PC-9 (cell line): ENCODE data around the gene GID4. TPM values are rescaled to one million over a fixed set of nuclear protein-coding genes. Genes with fewer than 3 reads are reported as not detected.

Experiments used
- BruUV-seq: library from RNA; stranded (reverse); fragments of 400-500 nt; replicated peaks from 2 replicates; lab custom pipeline; 2021; lab: Mats Ljungman, UMichigan
- CTCF ChIA-PET: fragments of 300-600 bp; sonication (Branson Sonifier 250); formaldehyde crosslinking; loops from one replicate; lab custom pipeline; 2022; ENCODE audit warnings: antibody characterized with exemption; lab: Charles Lee
- POLR2A ChIA-PET: fragments of 300-600 bp; sonication (Branson Sonifier 250); formaldehyde crosslinking; loops from one replicate; lab custom pipeline; 2022; ENCODE audit warnings: antibody characterized with exemption; ENCODE audit not compliant: unreplicated experiment; lab: Charles Lee
- DNase-seq, 2 experiments: peaks; one replicate each; pipeline versions ENCODE4 v3.0.0 to v3.0.0-alpha.2; 2015 to 2022; ENCODE audit warnings: mixed read lengths in 1 of 2
- H2AFZ ChIP-seq: fragments of 200-600 bp; sonication (generic); 2 replicates; pipeline ENCODE4 v1.8.1; 2017; ENCODE audit warnings: antibody characterized with exemption
- H3F3A ChIP-seq: fragments of 200-600 bp; sonication (generic); 2 replicates; pipeline ENCODE4 v1.8.1; 2017; ENCODE audit warnings: antibody characterized with exemption, mild to moderate bottlenecking, low read depth; ENCODE audit not compliant: insufficient read depth
- H3K27ac ChIP-seq: fragments of 200-600 bp; sonication (generic); 2 replicates; pipeline ENCODE4 v1.6.1; 2016; ENCODE audit warnings: mixed run types
- H3K27me3 ChIP-seq: fragments of 200-600 bp; sonication (generic); 2 replicates; pipeline ENCODE4 v1.6.1; 2016; ENCODE audit warnings: low read depth, mixed run types; ENCODE audit not compliant: insufficient read depth
- H3K36me3 ChIP-seq: fragments of 200-600 bp; sonication (generic); 2 replicates; pipeline ENCODE4 v1.6.1; 2016; ENCODE audit warnings: low read depth, mixed run types
- H3K4me1 ChIP-seq: fragments of 200-600 bp; sonication (generic); replicated peaks from 2 replicates; pipeline ENCODE4 v1.6.1; 2016; ENCODE audit warnings: mixed run types; ENCODE audit not compliant: insufficient read depth
- H3K4me2 ChIP-seq: fragments of 200-600 bp; sonication (generic); 2 replicates; pipeline ENCODE4 v1.6.1; 2017; ENCODE audit warnings: mixed run types
- H3K4me3 ChIP-seq: fragments of 200-600 bp; sonication (generic); 2 replicates; pipeline ENCODE4 v1.6.1; 2016; ENCODE audit warnings: mixed run types
- H3K79me2 ChIP-seq: fragments of 200-600 bp; sonication (generic); 2 replicates; pipeline ENCODE4 v1.6.1; 2017; ENCODE audit warnings: low read depth, mixed run types
- H3K9me2 ChIP-seq: fragments of 200-600 bp; sonication (generic); 2 replicates; pipeline ENCODE4 v1.8.1; 2017; ENCODE audit warnings: mild to moderate bottlenecking; ENCODE audit not compliant: insufficient read depth
- H3K9me3 ChIP-seq: fragments of 200-600 bp; sonication (generic); 2 replicates; pipeline ENCODE4 v1.8.1; 2016; ENCODE audit warnings: low read depth; ENCODE audit not compliant: insufficient read depth
- H4K20me1 ChIP-seq: fragments of 200-600 bp; sonication (generic); 2 replicates; pipeline ENCODE4 v1.8.1; 2017; ENCODE audit not compliant: insufficient read depth
- EZH2 ChIP-seq: fragments of 200-600 bp; sonication (generic); IDR thresholded peaks from 2 replicates; pipeline ENCODE4 v1.8.0; 2017; ENCODE audit warnings: antibody characterized with exemption, low read depth
- intact Hi-C: fragments of 100-400 bp; cut with micrococcal nuclease; formaldehyde crosslinking; loops from one replicate; pipeline ENCODE4 v1.10.0; 2022; ENCODE audit not compliant: unreplicated experiment
- total RNA-seq: library from RNA; stranded (reverse); gene quantifications from 2 replicates; pipeline ENCODE4 v1.2.3, GENCODE V29; 2021
- TF ChIP-seq, protein P1 (sequence below): fragments of 200-600 bp; sonication (generic); conservative IDR thresholded peaks from 2 replicates; pipeline ENCODE4 v1.6.1; 2017; ENCODE audit warnings: mixed run types, antibody characterized with exemption, mild to moderate bottlenecking, moderate library complexity

GID4 gene
- total RNA-seq, 1 experiment from 2014 or later, result 19.0 TPM

DNA sequence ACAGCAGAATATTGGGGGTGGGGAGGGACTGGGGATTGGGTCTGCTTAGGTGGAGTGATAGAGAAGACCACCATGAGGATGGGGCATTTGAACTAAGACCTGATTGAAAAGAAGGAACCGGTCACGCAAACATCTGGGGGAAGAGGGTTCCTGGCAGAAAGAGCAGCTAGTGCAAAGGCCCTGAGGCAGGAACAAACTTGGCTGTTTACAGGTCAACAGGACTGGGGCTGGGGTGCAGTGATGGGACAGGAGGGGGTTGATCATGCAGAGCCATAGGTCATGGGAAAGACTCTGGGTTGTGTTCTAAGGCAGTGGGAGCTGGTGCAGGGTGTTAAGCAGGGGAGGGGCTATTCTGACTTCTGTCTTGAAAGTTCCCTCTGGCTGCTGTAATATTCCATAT is 50.4 kb downstream of the GID4 start:
- intact Hi-C loops, result no loop called here
- Histone ChIP-seq H3K4me2 (peak overlapping the region; percentile 87), H3K27me3 (no peaks in the 10 kb centered on the region), H2AFZ (no peak overlapping the region), H3K36me3 (0 out of 2 replicates have a peak, but pooled peaks cover 13% of the 10 kb centered on the region), H3F3A (peaks cover 15% of the 10 kb centered on the region; the same call in 1 of the 2 replicates), H4K20me1 (no peaks in the 10 kb centered on the region), H3K27ac (no peak overlapping the region), H3K4me1 (peaks cover 10% of the 10 kb centered on the region), H3K9me2 (no peaks in the 10 kb centered on the region), H3K4me3 (no peak overlapping the region), H3K9me3 (no peaks in the 10 kb centered on the region), H3K79me2 (peaks cover 37% of the 10 kb centered on the region)
- ChIA-PET POLR2A (no interaction called here), CTCF (no interaction called here)
- TF ChIP-seq, protein P1, sequence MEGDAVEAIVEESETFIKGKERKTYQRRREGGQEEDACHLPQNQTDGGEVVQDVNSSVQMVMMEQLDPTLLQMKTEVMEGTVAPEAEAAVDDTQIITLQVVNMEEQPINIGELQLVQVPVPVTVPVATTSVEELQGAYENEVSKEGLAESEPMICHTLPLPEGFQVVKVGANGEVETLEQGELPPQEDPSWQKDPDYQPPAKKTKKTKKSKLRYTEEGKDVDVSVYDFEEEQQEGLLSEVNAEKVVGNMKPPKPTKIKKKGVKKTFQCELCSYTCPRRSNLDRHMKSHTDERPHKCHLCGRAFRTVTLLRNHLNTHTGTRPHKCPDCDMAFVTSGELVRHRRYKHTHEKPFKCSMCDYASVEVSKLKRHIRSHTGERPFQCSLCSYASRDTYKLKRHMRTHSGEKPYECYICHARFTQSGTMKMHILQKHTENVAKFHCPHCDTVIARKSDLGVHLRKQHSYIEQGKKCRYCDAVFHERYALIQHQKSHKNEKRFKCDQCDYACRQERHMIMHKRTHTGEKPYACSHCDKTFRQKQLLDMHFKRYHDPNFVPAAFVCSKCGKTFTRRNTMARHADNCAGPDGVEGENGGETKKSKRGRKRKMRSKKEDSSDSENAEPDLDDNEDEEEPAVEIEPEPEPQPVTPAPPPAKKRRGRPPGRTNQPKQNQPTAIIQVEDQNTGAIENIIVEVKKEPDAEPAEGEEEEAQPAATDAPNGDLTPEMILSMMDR, result no peak
- no peak for TF ChIP-seq EZH2
- DNase-seq, result no peak
- BruUV-seq, result no TSS peak

DNA sequence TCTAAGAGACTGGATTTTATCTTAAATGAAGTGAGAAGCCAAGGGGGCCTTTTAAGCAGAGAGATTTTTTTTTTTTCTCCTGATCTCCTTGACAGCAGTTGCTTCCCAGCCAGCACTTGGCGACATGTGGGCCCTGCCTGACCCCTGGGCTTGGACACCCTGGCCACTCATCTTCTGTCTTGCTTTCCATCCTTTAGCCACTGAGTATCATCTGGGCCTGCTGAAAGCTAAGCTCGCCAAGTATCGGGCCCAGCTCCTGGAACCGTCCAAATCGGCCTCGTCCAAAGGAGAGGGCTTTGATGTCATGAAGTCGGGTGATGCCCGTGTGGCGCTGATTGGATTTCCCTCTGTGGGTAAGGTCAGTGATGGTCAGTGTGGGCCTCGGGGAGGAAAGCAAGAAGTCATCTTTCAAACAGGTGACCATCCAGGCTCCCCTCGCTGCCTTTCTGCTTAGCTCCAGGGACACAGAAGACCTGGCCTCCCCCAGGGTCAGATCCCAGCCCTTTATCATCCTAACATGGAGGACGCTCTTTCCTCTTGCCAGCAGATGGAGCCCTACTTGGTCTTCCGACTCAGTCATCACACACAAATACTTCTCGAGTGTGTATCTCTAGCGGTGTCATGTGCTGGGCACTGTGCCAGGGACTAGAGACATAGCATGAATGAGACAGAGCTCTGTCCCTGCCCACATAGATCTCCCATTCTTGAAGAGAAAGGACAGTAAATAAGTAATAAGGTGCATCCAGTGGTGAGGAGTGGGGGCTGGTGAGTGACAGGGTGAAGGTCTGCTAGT is 54.6 kb downstream of the GID4 start:
- Histone ChIP-seq H4K20me1 (peaks cover 3% of the 10 kb centered on the region), H3K27ac (no peak overlapping the region), H2AFZ (no peak overlapping the region), H3K36me3 (peaks cover 41% of the 10 kb centered on the region), H3K9me2 (no peaks in the 10 kb centered on the region), H3K4me3 (no peak overlapping the region), H3K9me3 (no peaks in the 10 kb centered on the region), H3K4me2 (no peak overlapping the region), H3K79me2 (peaks cover 27% of the 10 kb centered on the region), H3K4me1 (peaks cover 7% of the 10 kb centered on the region), H3K27me3 (no peaks in the 10 kb centered on the region), H3F3A (peaks cover 15% of the 10 kb centered on the region; the same call in 1 of the 2 replicates)
- TF ChIP-seq, protein P1, result peak; percentile 54; the same call in 1 of the 2 replicates
- no peak for TF ChIP-seq EZH2
- intact Hi-C loops, result no loop called here
- ChIA-PET CTCF (no interaction called here), POLR2A (interaction anchor here (0.7 kb wide), 1 partner anchor 169 kb away, joined by 3 read pairs; no protein-coding TSS in a partner anchor)
- no peak for DNase-seq
- no TSS peak for BruUV-seq

DNA sequence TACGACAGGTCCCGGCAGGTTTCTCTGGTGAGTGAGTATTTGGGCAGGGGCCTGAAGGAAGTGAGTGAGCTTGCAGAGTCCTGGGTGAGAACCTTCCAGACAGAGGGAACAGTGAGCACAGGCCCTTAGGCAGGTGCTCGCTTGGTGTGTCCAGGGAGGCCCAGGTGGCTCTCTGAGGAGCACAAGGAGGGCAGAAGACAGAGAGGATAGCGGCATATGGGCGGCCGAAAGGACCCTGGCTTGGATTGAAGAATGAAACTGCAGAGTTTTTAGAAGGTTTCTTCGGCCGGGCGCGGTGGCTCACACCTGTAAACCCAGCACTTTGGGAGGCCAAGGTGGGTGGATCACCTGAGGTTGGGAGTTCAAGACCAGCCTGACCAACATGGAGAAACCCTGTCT is 55.2 kb downstream of the GID4 start:
- DNase-seq, result no peak
- Histone ChIP-seq H3K79me2 (peaks cover 21% of the 10 kb centered on the region), H4K20me1 (peaks cover 3% of the 10 kb centered on the region), H3K27me3 (no peaks in the 10 kb centered on the region), H3K9me2 (no peaks in the 10 kb centered on the region), H3K4me1 (0 out of 2 replicates have a peak, but pooled peaks cover under 1% of the 10 kb centered on the region), H2AFZ (no peak overlapping the region), H3F3A (peaks cover 15% of the 10 kb centered on the region; the same call in 1 of the 2 replicates), H3K27ac (no peak overlapping the region), H3K4me3 (no peak overlapping the region), H3K9me3 (no peaks in the 10 kb centered on the region), H3K36me3 (peaks cover 41% of the 10 kb centered on the region), H3K4me2 (no peak overlapping the region)
- ChIA-PET CTCF (no interaction called here), POLR2A (interaction anchor here (0.7 kb wide), 1 partner anchor 170 kb away, joined by 3 read pairs; no protein-coding TSS in a partner anchor)
- intact Hi-C loops, result no loop called here
- no TSS peak for BruUV-seq
- no peak for TF ChIP-seq EZH2
- TF ChIP-seq, protein P1, result no peak
